GM12875 (cell line): ENCODE data around the gene CDHR2.

ENCODE experiments used
- H3K4me3 ChIP-seq: one replicate; pipeline ENCODE4 v1.5.1; 2011; ENCODE audit warnings: low read depth, low read length, control low read depth
- CTCF ChIP-seq: IDR thresholded peaks from 2 replicates; pipeline ENCODE4 v1.5.1; 2011; ENCODE audit warnings: low read depth, mild to moderate bottlenecking, control low read depth, inconsistent platforms, low read length, moderate library complexity, borderline replicate concordance; ENCODE audit not compliant: insufficient read depth

CDHR2 gene

DNA sequence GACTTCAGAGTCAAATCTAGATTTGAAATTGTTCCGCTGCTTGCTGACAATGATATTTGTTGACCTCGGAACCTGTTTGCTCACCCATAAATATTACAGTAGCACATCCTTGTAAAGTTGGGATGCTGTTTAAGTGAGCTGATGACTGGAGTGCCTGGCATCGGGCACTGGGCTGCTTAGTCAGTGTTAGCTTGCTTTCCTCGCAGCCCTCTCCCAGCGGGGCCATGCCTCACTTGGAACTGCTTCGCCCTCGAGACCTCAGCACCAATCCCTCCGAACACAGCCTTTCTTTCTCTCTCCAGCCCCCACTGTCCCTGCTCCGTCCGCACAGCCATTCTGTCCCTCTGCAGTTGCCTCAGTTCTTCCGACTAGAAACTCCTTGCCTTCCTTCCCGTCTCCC lies 35.4 kb upstream of the CDHR2 start:
- TF ChIP-seq CTCF = no peak
- H3K4me3 ChIP-seq = no peak overlapping the region

DNA sequence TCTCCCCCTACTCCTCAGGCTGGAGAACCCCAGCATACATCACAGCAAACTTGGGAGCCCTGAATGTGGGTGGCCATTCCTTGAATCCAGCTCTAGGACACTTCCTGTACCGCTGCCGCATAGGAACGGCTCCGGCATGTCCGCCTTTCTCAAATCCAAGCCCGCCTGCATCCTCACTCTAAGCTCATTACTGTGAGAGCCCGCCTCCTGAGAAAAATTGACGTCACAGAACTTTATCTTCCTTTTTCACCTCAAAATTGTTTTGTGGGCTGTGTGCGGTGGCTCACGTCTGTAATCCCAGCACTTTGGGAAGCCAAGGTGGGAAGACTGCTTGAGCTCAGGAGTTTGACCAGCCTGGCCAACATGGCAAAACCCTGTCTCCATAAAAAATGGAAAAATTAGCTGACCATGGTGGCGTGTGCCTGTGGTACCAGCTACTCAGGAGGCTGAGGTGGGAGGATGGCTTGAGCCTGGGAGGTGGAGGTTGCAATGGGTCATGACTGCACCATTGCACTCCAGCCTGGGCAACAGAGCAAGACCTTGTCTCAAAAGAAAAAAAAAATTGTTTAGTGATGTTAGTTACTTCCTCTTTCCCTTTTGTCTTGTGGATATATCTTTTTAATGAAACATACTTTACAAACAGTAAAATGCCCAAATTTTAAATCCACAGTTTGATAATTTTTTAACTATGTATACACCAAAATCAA lies 34.7 kb upstream of the CDHR2 start:
- no peak overlapping the region for H3K4me3 ChIP-seq
- TF ChIP-seq CTCF = no peak

- no peak for TF ChIP-seq CTCF
- no peak overlapping the region for H3K4me3 ChIP-seq
Observed at GRCh38 chr5:176515396-176515795, 33.7 kb upstream of the CDHR2 start.

DNA sequence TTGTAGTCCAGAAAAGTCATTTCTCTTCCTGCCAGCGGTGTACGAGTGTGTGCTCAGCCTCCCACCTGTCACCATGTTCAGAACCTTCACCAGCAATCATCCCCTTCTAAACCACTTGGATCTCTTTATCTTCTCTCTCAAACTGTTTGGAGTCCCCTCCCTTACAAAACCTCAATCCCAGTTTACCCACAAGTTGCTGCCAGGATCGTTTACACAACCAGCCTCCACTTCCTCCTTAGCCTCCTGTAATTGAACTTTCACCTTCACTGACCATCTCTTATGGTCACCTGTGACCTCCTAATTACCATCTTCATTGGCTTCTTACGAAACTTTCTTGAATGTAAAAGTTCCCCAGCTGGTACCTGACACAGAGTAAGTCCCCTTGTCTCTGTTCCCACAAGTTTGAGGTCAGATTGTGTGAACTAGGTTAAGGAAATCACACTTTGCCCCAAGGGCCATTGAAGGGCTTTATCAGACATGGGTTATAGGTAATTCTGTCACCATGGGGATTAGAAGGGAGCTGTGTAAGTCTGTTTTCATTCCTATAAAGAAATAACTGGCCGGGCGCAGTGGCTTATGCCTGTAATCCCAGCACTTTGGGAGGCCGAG lies 32.0 kb upstream of the CDHR2 start:
- no peak for TF ChIP-seq CTCF

DNA sequence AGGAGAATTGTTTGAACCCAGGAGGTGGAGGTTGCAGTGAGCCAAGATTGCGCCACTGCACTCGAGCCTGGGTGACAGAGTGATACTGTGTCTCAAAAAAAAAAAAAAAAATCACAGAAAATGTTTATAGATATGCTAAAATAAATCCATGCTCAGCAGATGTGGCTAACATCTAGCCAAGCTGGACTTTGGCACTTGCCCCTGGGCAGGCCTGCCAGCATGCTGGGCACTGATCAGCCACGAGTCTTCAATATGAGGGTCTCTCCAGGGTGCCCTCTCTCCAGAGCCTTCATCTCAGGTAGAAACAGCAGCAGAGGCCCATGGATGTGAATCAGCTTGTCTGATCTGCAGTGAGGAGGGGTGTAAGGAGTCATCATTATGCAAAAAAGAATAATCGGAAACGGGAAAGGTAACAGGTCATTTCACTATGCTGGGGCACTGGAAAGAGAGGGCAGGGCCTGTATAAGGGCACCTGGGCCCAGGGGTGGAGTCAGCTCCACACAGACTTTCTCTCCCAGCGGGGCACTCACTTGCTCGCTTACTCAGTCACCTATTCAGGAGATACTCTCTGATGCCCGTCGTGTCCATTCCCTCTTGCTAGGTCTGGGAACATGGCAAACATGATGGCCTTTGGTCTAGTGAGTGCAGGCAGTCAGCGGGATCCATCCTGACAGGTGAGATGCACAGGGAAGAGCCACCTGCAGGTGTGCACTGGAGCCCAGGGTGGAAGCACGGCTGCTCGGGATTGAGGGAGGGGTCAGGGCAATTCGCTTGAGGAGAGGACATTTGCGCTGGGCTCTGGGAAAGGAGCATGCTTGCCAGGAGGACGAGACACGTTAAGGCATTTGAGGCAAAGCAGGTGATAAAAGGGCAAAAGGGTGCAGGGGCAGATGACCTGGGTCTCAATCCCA lies 29.1 kb upstream of the CDHR2 start:
- no peak for TF ChIP-seq CTCF
- no peak overlapping the region for H3K4me3 ChIP-seq

More for the DNA sequence above, 32.0 kb upstream of the CDHR2 start:
- H3K4me3 ChIP-seq = no peak overlapping the region

DNA sequence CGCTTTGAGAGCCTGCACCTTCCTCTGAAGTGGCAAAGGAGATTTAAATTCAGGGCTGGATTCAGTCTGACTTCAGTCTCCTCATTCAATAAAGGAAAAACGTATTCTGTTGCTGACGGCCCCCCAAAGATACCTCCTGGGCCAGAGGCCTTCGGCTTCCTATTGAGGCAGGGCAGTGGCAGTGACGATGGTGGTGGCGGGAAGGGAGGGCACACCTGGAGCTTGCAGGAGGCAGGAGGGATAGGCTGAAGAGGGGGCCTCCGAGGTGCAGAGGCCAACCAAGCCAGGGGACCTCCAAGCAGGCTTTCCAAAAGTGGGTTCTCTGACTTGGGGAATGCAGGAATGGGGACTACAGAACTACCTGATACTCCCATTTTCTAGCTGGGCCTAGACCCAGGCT lies 27.9 kb upstream of the CDHR2 start:
- no peak for TF ChIP-seq CTCF

More for the DNA sequence above, 27.9 kb upstream of the CDHR2 start:
- H3K4me3 ChIP-seq = no peak overlapping the region
